ENCODE data around the gene ACAP1. TPM values are rescaled to one million over a fixed set of nuclear protein-coding genes. Genes with fewer than 3 reads are reported as not detected.

The ACAP1 gene
- total and polyA plus RNA-seq, 9 of the 15 experiments (the other 6 are each of a cell fraction or from before 2014, with no cell fraction given), result 0.15 to 8.5 (median 2.4) TPM

DNA sequence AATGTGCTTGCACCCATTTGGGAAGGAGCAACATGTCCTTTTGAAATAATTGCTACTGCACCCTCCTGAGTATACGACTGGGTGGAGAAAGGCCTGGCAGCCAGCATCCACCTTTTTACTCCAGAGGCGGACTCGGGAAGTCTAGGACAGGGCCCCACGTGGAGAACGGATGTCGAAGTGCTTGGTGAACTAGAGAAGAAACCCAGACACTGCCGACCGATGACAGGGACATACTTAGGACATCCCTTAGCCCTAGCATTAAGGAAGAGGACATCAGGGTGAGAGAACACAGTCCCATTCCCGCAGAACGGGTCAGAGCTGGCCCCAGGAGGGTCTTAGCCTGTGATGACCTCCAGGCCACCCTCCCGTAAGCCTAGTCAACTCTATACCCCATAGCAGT, 45.6 kb upstream of the ACAP1 start:
- ATAC-seq (no peak), FAIRE-seq (no peak), DNase-seq (ENCODE audit: extremely low read depth in 1 of 4, low spot score in 3 of 4) (no peak)
- H3K4me3 ChIP-seq, result no peak overlapping the region
- in situ Hi-C loops (cut with MboI) (no loop called here), intact Hi-C loops (cut with micrococcal nuclease) (no loop called here)
- 27% methylated on average over 10 of the region's 11 CpGs for WGBS (ENCODE audit: insufficient coverage, low coverage, missing lambda C conversion rate)
- H3K9ac ChIP-seq (ENCODE audit: insufficient read depth in 1 of 2, low read depth in 2 of 2, low read length in 2 of 2), result no peak overlapping the region; a peak in 1 of 4 replicates
- H3K27ac ChIP-seq (ENCODE audit: extremely low read depth, low read depth, low read length), result no peak overlapping the region
- no TSS peak for BruUV-seq (replicated peaks)
- no peaks in the 10 kb centered on the region for H3K79me2 ChIP-seq (ENCODE audit: control insufficient read depth, insufficient read depth, low read length)
- H3K4me1 ChIP-seq (replicated peaks in 1 of 2; ENCODE audit: control insufficient read depth in 2 of 2, insufficient read depth in 2 of 2, low read length in 2 of 2), result peaks cover 11 to 43% of the 10 kb centered on the region in 2 experiments
- H3K36me3 ChIP-seq (ENCODE audit: control insufficient read depth, insufficient read depth, low read length), result no peaks in the 10 kb centered on the region
- POLR2A ChIA-PET, result interaction anchor here (0.6 to 1.0 kb wide), 3 partner anchors 34 to 286 kb away, joined by 3 to 5 read pairs (median 3); no protein-coding TSS in a partner anchor
- CTCF ChIA-PET (ENCODE audit: low intra/inter-chr PET ratio), result no interaction called here
- TF ChIP-seq CXXC5 (CRISPR knock-in tag; IDR thresholded peaks at IDR 0.05), result no peak
- TF ChIP-seq RNF2 (IDR thresholded peaks at IDR 0.05), result no peak
- TF ChIP-seq, protein P1, sequence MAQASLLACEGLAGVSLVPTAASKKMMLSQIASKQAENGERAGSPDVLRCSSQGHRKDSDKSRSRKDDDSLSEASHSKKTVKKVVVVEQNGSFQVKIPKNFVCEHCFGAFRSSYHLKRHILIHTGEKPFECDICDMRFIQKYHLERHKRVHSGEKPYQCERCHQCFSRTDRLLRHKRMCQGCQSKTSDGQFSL (CRISPR knock-in tag; IDR thresholded peaks at IDR 0.05), result no peak
- TF ChIP-seq, protein P1 (tag; IDR thresholded peaks at IDR 0.05), result no peak
- TF ChIP-seq GTF2F1 (IDR thresholded peaks at IDR 0.05; ENCODE audit: low read depth, low read length), result no peak
- TF ChIP-seq JUNB (CRISPR knock-in tag; conservative IDR thresholded peaks at IDR 0.05), result no peak
- TF ChIP-seq, protein P2, sequence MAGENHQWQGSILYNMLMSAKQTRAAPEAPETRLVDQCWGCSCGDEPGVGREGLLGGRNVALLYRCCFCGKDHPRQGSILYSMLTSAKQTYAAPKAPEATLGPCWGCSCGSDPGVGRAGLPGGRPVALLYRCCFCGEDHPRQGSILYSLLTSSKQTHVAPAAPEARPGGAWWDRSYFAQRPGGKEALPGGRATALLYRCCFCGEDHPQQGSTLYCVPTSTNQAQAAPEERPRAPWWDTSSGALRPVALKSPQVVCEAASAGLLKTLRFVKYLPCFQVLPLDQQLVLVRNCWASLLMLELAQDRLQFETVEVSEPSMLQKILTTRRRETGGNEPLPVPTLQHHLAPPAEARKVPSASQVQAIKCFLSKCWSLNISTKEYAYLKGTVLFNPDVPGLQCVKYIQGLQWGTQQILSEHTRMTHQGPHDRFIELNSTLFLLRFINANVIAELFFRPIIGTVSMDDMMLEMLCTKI (IDR thresholded peaks at IDR 0.05; ENCODE audit: partially characterized antibody), result no peak
- TF ChIP-seq HSF4 (CRISPR knock-in tag; IDR thresholded peaks at IDR 0.05; ENCODE audit: borderline replicate concordance), result no peak
- H3K9me3 ChIP-seq (replicated peaks; ENCODE audit: control insufficient read depth, insufficient read depth, low read depth, low read length), result no peaks in the 10 kb centered on the region
- H3K4me2 ChIP-seq (ENCODE audit: insufficient read depth, low read length), result no peak overlapping the region
- no peaks in the 10 kb centered on the region for H3K9me1 ChIP-seq (ENCODE audit: control insufficient read depth, insufficient read depth, low read length)
- H4K20me1 ChIP-seq (replicated peaks; ENCODE audit: control insufficient read depth, insufficient read depth, low read length), result no peaks in the 10 kb centered on the region
- H3K27me3 ChIP-seq (ENCODE audit: control insufficient read depth in 2 of 2, insufficient read depth in 2 of 2, low read length in 2 of 2), result no peaks in the 10 kb centered on the region
- H2AFZ ChIP-seq (ENCODE audit: low read depth, low read length), result no peak overlapping the region

Measured in K562 (cell line).